HG02885 (cell line): ENCODE results near the gene DCAF12.

Experiments
- ATAC-seq: cut with Tn5 transposase; IDR thresholded peaks from one replicate; pipeline ENCODE4 v1.9.1; 2021; ENCODE audit warnings: mild to moderate bottlenecking; ENCODE audit not compliant: unreplicated experiment, poor library complexity

Gene DCAF12

DNA sequence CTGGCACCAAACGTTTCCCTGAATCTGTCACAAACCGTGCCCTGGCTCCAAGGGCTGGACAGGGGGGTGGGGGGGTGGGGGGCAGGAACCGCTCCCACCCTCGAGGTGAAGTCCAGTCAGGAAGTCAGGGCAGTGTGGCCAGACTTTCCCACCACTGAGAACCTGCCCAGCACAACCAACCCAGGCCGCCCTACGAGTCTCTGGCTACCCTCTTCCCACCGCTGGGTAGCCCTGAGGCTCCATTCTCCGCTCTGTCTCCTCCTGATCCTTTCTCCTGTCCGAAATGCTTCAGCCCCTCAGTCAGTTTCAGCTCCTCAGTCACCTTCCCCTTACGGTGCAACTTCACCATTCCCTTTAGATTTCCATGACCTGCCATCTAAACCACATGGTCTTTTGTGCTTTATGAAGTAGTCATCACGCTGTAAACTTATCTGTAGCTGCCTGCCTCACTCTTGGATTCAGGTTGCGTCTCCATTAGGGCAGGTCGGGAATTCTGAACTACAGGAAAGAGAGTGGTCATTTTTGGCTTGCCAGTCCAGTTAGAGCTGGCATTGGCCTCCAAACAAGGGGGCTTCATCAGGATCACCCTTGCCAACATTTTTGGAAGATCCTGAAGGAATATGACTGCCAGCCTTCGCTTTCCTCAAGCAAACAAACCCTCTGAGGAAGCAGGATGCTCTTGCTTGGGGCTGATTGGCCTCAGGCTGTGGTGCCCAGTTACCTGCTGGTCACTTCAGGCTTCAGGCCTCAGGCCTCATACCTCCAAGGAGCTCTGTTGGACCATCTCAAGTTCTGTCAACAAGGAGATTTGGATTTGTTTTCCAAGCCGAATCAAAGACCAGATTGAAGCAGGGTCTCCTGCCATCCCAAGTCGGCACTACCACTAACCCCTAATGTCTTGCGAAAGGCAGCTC, 794 bp upstream of the DCAF12 start:
- ATAC-seq: no peak

DNA sequence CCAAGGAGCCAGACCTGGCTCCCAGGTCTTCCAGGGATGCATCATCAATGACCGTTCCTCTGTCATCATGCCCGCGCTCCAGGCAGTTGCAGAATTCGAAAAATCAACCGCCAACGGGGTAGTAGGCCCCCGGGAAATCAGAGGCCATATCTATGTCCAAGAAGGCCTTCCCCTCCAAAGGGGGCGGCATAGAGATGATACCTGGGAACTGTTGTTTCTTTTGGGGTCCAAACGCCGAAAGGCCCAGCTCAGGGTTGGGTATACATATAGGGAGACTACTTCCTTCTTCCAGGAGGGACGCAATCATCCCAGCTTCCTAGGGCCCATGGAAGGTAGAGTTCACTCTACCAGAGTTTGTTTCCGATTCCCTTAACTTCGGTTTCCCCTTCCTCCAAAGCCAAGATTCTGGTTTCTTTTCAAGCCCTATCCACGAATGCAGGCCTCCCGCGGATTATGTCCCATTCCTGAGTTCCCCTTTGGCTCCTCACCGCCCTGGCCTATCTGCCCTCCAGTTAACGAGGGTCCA, 754 bp downstream of the DCAF12 start:
- no peak for ATAC-seq

GRCh38 chr9:34124926-34125325, 1.6 kb downstream of the DCAF12 start:
- no peak for ATAC-seq

DNA sequence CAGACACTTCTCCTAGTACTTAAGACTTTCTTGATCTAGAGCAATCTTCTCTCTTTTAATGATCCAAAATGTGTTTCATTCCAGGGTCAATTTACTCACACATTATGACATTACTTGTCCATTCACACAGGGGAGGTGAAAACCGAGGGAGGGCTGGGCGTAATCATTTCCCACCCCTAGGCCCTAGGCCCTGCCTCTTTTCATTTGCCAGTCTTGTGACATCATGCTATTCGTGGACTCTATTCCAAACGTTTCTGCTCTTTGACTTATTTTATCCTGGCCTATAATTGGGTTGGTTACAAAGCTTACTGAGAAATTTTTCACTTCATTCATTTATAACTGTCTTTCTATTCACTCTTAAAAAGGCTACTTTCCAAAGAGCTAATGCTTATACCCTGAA, 2.4 kb downstream of the DCAF12 start:
- ATAC-seq: no peak

DNA sequence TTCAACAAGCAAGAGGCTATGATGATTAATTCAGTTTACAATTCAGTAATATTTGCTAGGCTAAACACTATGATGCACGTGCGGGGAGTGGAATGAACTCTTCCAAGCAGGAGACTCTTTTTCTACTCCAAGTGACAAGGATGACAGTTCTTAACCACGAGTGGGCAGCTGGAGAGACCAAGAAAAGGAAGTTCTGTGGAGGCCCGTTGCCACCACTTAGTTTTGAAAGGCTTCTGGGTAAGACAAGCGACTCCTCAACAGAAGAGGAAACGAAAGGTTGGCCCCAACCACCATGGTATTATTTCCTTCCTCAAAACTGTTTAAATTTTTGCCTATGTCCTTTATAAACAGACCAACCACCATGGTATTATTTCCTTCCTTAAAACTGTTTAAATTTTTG, 2.8 kb downstream of the DCAF12 start:
- ATAC-seq: peak; percentile 47

DNA sequence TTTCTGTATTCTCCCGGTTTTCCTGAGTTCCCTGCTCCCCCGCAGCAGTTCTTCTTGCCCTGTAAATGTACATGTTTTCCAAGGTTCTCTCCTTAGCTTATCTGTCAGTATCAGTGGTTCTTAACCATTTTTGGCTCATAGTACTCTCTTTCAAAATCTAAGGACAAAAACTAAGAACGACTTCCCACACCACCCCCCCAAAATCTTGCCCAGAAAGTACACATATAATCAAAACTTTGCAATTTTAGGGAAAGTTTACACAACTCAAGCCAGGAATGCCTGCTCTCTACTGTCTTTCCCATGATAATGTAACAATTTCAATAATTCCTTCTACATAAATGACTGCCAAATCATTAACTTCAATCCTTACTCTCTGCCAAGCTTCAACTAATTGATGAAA, 4.5 kb downstream of the DCAF12 start:
- no peak for ATAC-seq

DNA sequence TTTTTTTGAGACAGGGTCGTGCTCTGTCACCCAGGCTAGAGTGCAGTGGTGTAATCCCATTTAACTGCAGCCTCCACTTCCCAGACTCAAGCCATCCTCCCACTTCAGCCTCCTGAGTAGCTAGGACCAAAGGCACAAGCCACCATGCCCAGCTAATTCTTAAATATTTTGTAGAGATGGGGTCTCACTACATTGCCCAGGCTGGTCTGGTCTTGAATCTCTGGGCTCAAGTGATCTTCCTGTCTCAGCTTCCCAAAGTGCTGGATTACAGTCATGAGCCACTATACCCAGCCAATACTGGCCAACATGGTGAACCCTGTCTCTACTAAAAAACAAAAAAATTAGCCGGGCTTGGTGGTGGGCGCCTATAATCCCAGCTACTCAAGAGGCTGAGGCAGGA, 6.8 kb downstream of the DCAF12 start:
- ATAC-seq: no peak

DNA sequence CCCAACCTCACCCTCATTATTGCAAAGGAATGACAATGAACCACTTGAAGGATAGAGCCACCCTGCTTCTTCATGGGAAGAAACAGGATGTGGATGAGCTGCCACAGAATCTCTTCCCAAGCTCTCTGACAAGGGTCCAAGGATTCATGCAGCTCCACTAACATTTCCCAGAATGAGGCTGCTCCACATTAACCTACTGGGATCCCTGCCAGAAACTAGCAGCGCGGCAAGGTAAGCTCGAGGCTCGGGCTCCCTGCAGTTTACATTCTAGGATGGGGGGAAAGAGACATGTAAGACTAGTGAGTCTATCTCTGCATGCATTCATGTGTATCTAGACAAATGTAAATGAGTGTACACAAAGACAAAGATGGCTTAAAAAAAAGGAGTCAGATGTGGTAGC, 12.1 kb downstream of the DCAF12 start:
- ATAC-seq: no peak

DNA sequence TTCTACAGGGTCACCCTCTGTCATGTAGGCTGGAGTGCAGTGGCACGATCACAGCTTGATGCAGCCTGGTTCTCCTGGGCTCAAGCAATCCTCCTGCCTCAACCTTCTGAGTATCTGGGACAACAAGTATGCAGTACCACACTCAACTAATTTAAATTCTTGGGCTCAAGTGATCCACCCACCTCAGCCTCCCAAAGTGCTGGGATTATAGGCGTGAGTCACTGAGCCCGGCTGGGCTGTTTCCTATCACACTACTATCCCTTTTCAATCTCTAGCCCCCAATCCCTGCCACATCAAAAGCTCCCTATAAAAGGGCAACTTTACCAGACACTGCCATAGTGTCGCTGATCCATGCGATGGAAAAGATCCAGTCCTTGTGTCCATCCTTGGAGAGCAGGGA, 20.4 kb downstream of the DCAF12 start:
- no peak for ATAC-seq

- ATAC-seq: no peak
Measured at GRCh38 chr9:34102796-34103195, 23.7 kb downstream of the DCAF12 start.

GRCh38 chr9:34098307-34098706, 28.2 kb downstream of the DCAF12 start:
- ATAC-seq: peak; percentile 57

DNA sequence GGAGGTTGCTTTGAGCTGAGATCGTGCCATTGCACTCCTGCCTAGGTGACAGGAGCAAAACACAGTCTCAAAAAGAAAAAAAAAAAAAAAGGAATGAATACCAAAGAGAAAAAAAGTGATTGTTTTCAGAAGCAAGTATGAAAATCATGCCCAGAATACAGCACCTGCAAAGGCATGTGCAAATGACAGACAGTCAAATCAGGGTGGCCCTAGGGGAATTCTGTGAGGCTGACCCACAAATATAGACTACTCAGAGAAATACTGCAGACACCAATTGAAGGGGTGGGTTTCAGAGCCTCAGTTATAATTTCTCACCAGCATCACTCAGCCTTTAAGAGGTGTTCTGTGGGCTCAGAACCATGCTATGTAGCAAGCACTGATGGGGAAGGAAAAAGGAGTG, 28.6 kb downstream of the DCAF12 start:
- ATAC-seq: peak; percentile 79

- no peak for ATAC-seq
Measured at GRCh38 chr9:34096751-34097150, 29.7 kb downstream of the DCAF12 start.

DNA sequence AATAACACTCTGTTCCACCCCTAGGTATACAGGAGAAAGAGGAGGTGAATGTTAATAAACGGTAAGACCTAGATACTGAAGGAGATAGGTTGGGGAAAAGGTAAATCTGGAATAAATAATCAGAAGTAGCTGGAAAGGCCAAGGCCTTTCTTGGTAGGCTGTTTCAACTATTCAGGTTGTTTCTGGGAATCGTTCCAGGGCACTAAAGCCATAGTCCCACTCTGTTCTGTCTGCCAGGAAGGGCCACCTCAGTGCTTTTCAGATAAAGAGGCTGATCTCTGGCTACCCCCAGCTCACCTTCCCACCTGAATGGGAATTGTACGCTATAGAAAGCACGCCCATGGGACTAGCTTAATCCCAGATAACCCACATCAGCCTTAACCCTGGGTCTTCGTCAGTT, 32.9 kb downstream of the DCAF12 start:
- no peak for ATAC-seq

- no peak for ATAC-seq
Measured at GRCh38 chr9:34089311-34089710, 37.2 kb downstream of the DCAF12 start.

DNA sequence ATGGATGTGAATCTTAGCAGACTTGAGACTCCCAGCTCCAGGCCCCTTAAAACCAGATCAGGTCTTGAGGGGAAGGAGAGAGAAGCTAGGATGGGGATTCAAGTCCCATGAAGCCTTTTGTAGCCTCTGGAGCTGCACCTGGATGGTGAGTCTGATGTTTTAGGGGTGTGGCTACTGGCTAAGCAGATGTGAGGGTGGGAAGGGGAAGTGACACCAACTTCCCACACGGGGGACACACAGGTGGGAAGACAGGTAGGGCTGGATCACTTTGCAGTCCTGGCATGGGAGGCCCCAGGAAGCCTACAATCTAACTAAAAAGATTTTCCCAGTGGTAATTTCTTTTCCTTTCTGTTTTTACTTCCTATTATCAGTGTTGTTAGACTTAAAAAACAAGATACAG, 39.1 kb downstream of the DCAF12 start:
- no peak for ATAC-seq

DNA sequence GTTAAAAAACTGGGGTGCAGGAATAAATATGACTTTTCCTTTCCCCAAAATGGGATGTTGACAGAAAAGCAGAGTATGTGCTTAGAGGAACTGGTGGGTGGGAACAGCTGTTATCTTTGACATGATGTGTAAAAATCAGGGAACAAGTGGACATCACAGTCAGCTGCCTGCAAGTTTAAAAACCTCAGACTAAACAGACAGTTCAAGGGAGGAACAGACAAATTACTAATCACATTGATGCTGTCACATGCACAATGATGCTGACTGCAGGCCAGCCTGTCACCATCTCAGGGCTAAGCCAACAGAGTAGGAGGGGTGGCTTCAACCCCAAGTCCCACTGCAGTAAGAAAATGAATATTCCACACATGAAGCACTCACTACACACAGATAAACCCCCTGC, 39.6 kb downstream of the DCAF12 start:
- no peak for ATAC-seq

- no peak for ATAC-seq
Measured at GRCh38 chr9:34085581-34086500, 40.7 kb downstream of the DCAF12 start.

GRCh38 chr9:34084562-34084961, 41.9 kb downstream of the DCAF12 start:
- no peak for ATAC-seq

DNA sequence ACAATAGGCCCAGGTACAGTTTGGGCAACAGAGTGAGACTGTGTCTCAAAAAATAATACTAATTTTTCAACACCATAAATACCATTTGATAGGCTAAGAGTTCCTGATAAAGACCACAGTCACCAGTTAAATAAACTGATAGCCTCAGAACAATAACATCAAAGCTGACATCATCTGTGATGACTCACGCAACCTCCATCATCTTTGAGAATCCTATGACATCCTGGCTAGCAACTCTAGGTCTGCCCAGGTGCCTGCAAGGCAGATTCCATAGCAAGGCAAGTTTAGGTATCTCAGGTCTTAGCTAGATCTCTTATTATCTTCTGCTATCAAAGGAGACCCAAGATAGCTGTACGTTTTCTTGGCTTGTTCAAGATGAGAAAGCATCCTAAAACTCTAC, 47.3 kb downstream of the DCAF12 start:
- ATAC-seq: no peak
